SH-SY5Y (cell line): ENCODE results near the gene ZNF281.

ENCODE experiments used
- GATA2 ChIP-seq: IDR thresholded peaks from 2 replicates; pipeline ENCODE4 v1.6.1; 2011; ENCODE audit warnings: mild to moderate bottlenecking, low read depth, low read length
- GATA3 ChIP-seq: IDR thresholded peaks from 2 replicates; pipeline ENCODE4 v1.6.1; 2011; ENCODE audit warnings: low read depth, mild to moderate bottlenecking, low read length, moderate library complexity

DNA sequence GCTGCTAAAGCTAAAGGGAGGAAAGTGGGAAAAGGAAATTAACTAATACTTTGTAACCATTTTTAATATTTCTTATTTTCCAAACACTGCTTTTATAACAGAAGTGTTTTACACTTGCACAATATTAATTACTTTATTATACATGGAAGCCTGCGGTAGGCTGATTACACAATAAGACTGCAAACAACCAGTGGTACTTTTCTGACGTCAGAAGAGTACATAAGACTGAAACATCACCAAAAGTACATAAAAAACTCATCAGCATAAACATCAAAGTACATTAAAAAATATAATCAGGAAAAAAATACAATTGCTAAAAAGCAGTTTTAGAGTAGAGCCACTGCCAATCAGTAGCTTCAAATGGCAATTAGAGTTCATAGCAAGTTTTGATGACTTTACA, 4.6 kb downstream of the ZNF281 start:
- TF ChIP-seq GATA3 (no peak), GATA2 (no peak)
